Frontal cortex (tissue), 4 donors: ENCODE results near the gene SPATS2. TPM values are rescaled to one million over a fixed set of nuclear protein-coding genes. Genes with fewer than 3 reads are reported as not detected.

ENCODE experiments used
- DNase-seq, 2 donors: peaks; one replicate each; pipeline ENCODE4 v3.0.0; 2012; ENCODE audit warnings: low spot score in 2 of 2
- FAIRE-seq: peaks from 2 replicates; lab custom pipeline; 2012; peaks lifted over from hg19 to GRCh38; lab: Jason Lieb, UNC
- small RNA-seq: library from RNA; depleted of rRNA; stranded (forward); fragments of <200 nt; gene quantifications from one replicate; pipeline ENCODE3, GENCODE V24; 2014
- total RNA-seq: library from RNA; depleted of rRNA; stranded (reverse); fragments of >200 nt; gene quantifications from one replicate; pipeline ENCODE4 v1.2.3, GENCODE V29; 2014
- donor health status: control.
- donor health status: control.
- donor health status: control.

The SPATS2 gene
- total RNA-seq, 1 donor from 2014 or later: 50.5 TPM

DNA sequence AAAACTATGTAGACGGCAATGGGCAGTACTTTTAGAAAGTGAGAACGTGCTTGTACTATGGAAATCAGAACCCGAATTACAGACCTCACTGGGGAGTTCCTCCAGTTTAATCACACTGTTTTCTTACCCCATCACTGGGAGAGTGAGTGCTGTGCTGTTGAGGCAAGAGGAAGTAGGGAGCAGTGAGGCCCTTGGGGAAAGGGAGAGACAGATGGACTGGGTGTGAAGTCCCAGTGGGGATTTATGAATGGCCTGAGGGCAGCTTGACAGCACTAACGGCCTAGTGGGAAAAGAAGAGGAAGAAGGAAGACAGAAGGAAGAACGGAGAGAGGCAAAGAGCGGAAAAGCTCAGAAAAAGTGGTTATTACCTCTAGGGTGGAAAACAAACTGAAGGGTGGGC, 195.0 kb downstream of the SPATS2 start:
- DNase-seq: no peak
- FAIRE-seq: no peak

DNA sequence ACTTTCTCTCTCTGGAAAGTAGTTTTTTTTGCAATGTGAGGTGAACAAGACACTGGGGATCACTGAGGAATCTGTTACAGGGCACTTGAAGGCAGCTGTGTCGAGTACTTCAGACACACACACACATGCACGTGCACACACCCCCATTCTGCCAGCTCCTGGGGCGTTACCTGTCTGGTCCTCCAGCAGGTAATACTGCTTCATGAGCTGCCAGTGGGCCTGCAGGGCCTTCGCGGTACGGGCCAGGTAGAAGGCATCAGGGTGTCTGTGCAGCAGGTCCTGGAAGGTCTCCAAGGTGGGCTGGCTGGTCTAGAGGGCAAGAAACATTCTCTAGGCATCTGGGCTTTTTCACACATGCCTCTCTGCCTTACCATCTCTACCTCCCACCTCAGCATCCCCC, 195.6 kb downstream of the SPATS2 start:
- DNase-seq: no peak
- no peak for FAIRE-seq

DNA sequence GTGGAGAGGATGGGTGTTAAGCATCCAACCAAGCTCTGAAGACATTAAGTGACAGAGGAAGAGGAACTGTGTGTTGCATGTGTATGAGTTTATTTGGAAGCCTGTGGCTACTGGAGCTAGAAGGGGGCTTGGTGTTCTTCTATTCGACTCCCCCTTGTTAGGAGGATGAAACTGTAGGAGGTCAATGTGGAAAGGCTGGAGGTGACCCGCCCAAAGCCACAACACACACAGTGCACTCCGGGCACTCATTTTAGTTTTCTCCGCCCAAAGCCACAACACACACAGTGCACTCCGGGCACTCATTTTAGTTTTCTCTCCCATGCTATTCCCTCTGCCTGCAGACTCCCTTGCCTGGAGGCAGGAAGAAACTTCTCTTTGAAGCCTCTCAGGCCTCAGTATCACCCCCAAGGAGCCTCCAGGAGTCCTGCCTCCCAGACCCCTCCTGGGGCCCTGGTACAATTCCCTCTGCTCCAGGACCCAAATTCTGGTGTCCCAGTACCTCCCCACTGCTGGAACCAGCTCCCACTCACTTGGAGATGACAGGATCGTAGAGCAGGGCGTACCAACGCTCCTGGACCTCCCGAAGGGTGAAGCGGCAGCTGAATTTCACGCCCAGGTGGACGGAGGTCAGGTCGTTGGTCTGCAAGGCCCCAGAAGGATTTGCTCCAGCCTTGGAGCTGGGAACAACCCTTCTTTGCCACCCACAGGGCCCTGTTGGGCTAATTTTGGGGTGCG, 196.9 kb downstream of the SPATS2 start:
- DNase-seq (no peak), FAIRE-seq (no peak)

DNA sequence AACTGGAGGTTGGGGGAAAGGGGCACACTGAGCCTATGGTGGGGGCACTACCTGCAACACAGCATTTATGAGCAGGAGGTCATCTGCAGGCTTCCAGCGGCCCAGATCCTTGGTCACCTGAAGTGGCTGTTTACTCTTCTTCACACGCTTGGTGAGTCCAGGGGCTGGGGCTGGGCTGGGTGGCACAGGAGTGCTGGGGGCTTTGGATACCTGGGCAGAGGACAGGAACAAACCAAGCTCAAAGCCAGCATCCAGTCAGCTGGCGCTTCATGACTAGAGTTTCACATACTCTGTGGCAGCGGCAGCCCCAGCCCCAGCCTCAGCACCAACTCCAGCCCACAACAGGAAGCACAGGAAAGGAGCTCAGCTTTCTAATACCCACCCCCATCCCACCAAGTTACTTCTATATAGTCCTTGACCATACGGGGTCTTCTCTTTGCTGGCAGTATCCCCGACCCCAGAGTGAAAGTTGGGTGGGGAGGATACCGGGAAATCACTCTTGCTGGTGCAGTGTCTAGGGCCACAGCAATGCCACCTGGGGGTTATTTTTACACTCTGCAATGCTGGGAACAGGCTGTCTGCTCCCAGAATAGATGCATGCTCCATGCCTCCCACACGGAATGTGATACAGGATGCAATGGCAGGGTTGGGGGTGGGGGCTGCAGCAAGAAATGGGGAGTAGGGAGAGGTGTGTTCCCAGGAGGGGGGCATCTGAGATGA, 197.6 kb downstream of the SPATS2 start:
- no peak for FAIRE-seq
- DNase-seq: no peak

DNA sequence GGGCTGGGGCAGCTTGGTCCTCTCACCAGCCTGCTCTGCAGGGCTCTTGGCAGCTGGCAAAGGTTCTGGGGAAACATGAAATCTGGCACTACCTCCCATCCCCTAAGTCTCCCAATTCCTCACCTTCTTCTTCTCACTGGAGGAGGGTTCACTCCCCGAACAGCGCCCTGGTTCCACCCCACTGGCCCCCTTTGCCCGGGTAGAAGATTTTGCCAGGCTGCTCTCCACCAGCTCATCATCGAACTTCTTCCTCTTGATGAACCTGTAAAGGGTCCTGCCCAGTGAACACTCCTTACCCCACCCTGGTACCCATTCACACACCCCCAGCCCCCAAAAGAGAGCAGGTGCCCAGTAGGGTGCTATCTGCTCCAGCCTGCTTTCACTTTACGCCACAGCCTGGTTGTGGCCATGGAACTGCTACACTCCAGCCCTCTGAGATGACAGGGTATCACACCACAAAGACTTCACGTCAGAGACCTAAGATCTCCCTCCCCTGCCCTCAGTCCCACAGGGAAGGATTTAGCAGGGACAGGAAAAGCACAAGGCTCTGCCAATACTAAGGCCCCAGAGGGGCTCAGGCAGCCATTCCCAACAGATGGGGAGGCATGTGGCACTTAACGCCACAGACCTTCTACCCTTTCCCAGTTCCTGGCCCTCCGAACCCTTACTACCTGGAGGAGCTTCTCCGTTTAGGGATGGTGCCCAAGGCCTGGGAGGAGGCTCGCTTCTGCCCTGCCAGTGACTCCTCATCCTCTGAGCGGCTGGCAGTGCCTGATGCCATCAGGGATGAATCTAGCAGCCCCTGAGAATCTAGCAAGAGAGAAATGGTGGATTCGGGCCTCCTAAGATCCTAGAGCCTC, 198.4 kb downstream of the SPATS2 start:
- no peak for FAIRE-seq

DNA sequence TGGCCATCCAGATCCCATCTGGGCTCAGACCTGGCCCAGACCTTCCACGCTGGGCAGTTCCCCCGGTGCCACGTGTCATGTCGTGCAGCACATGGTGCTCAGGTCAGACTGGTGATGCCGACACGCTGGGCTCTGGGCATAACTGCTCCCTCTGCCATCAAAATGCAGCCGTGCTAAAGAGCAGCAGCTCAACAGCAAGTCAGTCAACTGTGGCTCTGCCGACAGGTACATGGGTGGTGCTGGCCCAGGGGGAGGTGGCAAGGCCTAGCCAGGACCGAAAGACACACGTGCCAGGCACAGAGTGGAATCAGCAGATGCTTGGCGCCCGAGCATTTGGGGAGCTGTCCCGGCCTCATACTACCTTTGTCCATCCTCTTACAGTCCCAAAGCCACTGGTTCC, 199.1 kb downstream of the SPATS2 start:
- no peak for DNase-seq
- FAIRE-seq: no peak

More for the DNA sequence above, 198.4 kb downstream of the SPATS2 start:
- no peak for DNase-seq

DNA sequence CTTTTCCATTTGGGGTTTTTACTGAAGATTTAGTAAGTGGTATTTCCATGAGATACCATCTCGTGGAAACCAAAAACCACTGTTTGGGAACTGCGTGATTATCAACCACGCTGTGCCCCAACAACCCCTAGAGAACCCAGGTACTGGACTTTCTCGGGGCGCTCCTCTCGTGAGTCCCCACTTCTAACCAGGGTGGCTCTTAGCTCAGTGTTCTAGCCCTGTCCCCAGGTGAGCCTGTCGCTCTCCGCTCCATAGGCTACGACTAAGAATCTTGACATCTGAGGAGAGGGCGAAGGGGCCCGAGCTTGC, 200.0 kb downstream of the SPATS2 start:
- no peak for FAIRE-seq
- DNase-seq: no peak

DNA sequence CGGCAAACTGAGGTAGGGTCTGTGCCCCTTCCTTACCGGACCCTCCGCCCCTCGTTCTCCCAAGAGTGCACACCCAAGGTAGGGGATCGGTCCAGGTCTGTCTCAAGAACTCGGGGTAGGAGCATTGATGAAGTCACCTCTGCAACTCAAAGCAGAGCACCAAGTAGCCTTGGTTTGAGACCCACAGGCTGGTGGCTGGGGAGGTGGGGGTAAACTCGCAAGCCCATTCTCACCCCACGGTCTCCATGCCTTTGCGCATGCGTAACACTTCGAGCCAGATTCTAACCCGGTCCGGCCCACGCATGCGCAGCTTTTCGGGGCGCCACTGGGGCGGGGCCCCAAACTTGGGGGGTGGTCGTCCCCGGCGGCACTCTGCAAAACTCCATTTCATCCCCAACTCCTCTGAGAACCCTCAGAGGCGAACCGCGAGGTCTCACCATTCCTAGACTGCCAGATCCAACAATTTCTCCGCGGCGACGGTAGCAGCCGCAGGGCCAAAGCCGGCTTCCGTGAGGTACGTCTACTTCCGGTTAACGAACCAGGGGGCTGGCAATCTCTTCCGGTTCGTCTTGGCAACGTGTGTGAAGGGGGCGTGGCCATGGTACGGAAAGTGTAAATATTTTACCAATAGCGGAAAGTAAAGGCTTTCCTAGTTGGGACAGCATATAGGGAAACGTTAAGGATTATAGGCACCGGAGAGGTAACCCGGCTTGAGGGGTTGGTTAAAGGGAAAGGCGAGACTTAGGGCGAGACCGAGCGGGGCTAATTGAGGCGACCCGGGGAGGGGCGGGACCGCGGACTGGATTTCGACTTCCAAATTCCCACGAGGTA, 200.6 kb downstream of the SPATS2 start, which contains the start of gene MCRS1:
TSS of gene MCRS1 (minus strand) at position 532 of the 831 bp plus-strand sequence. CDS start 1,411 bp downstream, outside the sequence.
- no peak for FAIRE-seq
- DNase-seq: peak; percentile 85 to 91

DNA sequence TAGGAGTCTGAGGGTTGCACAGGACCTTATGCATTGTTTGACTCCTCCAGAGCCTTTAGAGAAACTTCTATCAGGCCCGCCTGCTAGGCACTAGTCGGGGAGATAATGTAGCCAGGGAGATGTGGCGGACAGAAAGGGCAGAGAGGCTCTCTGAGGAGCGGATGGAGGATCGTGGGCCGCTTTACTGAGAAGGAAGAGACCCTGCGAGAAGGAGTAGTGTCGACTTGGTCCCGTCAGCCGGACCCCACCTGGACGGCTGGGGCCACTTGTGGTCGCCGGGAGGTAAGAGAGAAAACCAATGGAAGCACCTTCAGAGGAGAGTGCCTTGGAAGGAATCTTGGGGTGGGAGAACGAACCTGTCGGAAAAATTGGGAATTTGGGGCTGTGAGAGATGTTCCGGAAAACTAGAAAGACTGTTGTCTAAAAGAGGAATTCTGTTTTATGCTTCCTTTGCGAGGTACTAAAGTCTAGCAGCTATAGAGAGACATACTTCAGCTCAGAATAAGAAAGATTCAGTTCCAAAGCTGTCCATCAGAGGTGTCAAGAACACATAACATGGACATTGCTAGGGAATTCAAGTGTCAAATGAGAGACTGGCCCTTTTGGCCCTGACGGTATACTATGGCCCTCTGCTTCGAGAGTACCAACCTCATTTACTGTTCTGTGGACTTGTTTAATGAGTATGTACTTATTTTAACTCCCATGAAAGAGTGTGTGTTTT, 201.3 kb downstream of the SPATS2 start:
- DNase-seq: no peak
- FAIRE-seq: no peak

Small RNA genes lying within 50 kb of the gene (small RNA-seq; reads per million reads assigned to genes)
- not detected for gene AC125611.1

Other genes with a start within 250 kb of the SPATS2 start
- 1,528 TPM for gene TUBA1B, start 236.1 kb upstream of the SPATS2 start, total RNA-seq
- gene TUBA1A, start 178.4 kb upstream of the SPATS2 start, total RNA-seq: 15,800 TPM
- 55.0 TPM for gene TUBA1C, start 102.4 kb upstream of the SPATS2 start, total RNA-seq
- gene PRPH, start 72.3 kb upstream of the SPATS2 start, total RNA-seq: 0.82 TPM
- gene TROAP, start 44.2 kb upstream of the SPATS2 start, total RNA-seq: 2.9 TPM
- gene C1QL4, start 30.3 kb upstream of the SPATS2 start, total RNA-seq: 0.41 TPM
- gene DNAJC22, start 20.6 kb upstream of the SPATS2 start, total RNA-seq: under 0.01 TPM
- 3.7 TPM for gene KCNH3, start 171.6 kb downstream of the SPATS2 start, total RNA-seq
- gene MCRS1, start 200.7 kb downstream of the SPATS2 start, total RNA-seq: 35.9 TPM
- gene FAM186B, start 238.2 kb downstream of the SPATS2 start, total RNA-seq: 0.41 TPM